Activated T-cell treated with anti-CD3 and anti-CD28 coated beads for 24 hours (primary cell): ENCODE measurements around the gene ATAD2B.

Experiments
- DNase-seq: peaks from one replicate; pipeline ENCODE4 v3.0.0-alpha.2; 2020; ENCODE audit warnings: low read depth

ATAD2B gene

GRCh38 chr2:23703037-23703582 lies 223.8 kb downstream of the ATAD2B start:
- no peak for DNase-seq

- no peak for DNase-seq
These were observed 226.3 kb downstream of the ATAD2B start for GRCh38 chr2:23700627-23701026.

- no peak for DNase-seq
These were observed 227.4 kb downstream of the ATAD2B start for GRCh38 chr2:23699580-23699925.

- DNase-seq: no peak
These were observed 228.0 kb downstream of the ATAD2B start for GRCh38 chr2:23698721-23699579.
